Sigmoid colon (tissue), 4 donors: ENCODE data around the gene GPC5.

Experiments used
- EP300 ChIP-seq, 4 donors: sonication (generic); formaldehyde crosslinking; IDR thresholded peaks; one replicate each; pipeline ENCODE4 v1.6.1; 2017; ENCODE audit warnings: antibody characterized with exemption in 4 of 4
- POLR2A ChIP-seq, 2 donors: fragments of 450-650 bp; IDR thresholded peaks; one replicate each; pipeline ENCODE4 v1.6.1; 2016; ENCODE audit warnings: antibody characterized with exemption in 2 of 2, mild to moderate bottlenecking in 2 of 2, moderate library complexity in 2 of 2
- TF ChIP-seq, protein P1 (sequence below), 4 experiments: fragments of 450-650 bp in 3 of 4; fragments of 200-600 bp in 1 of 4; IDR thresholded peaks; one replicate each; pipeline ENCODE4 v1.5.1; 2016 to 2019; ENCODE audit warnings: antibody characterized with exemption in 4 of 4, mild to moderate bottlenecking in 3 of 4, moderate library complexity in 2 of 4

GRCh38 chr13:91659256-91660075 is 261.0 kb downstream of the GPC5 start:
- TF ChIP-seq EP300 (IDR thresholded peaks at IDR 0.05) (no peak), POLR2A (IDR thresholded peaks at IDR 0.05) (no peak)
- TF ChIP-seq, protein P1, sequence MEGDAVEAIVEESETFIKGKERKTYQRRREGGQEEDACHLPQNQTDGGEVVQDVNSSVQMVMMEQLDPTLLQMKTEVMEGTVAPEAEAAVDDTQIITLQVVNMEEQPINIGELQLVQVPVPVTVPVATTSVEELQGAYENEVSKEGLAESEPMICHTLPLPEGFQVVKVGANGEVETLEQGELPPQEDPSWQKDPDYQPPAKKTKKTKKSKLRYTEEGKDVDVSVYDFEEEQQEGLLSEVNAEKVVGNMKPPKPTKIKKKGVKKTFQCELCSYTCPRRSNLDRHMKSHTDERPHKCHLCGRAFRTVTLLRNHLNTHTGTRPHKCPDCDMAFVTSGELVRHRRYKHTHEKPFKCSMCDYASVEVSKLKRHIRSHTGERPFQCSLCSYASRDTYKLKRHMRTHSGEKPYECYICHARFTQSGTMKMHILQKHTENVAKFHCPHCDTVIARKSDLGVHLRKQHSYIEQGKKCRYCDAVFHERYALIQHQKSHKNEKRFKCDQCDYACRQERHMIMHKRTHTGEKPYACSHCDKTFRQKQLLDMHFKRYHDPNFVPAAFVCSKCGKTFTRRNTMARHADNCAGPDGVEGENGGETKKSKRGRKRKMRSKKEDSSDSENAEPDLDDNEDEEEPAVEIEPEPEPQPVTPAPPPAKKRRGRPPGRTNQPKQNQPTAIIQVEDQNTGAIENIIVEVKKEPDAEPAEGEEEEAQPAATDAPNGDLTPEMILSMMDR (IDR thresholded peaks at IDR 0.05) = no peak
